ENCODE data around the gene P2RY8. TPM values are rescaled to one million over a fixed set of nuclear protein-coding genes. Genes with fewer than 3 reads are reported as not detected.
"Not testable (repeated sequence)": the region's sequence is repeated elsewhere in the genome, so short reads cannot be mapped to it uniquely, and the experiment has no call there.

Gene P2RY8
- total RNA-seq, 1 donor from 2014 or later, result not detected

DNA sequence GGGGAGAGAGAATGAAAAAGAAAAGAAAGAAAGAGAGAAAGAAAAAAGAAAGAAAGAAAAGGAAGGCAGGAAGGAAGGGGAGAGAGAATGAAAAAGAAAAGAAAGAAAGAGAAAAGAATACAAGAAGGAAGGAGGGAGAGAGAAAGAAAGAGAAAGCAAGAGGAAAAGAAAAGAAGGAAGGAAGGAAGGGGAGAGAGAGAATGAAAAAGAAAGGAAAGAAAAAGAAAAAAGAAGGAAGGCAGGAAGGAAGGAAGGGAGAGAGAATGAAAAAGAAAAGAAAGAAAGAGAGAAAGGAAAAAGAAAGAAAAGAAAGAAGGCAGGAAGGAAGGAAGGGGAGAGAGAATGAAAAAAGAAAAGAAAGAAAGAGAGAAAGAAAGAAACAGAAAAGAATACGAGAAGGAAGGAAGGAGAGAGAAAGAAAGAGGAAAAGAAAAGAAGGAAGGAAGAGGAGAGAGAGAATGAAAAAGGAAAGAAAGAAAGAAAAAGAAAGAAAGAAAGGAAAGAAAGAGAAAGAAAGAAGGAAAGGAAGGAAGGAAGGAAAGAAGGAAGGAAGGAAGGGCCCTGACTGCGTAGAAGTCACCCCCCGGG, 15.1 kb upstream of the P2RY8 start:
- H3K4me1 Mint-ChIP-seq (ENCODE audit: unreplicated experiment), result no peaks in the 10 kb centered on the region
- peaks cover 8% of the 10 kb centered on the region for H3K36me3 Mint-ChIP-seq (ENCODE audit: low read depth, unreplicated experiment)
- H3K4me3 Mint-ChIP-seq (ENCODE audit: unreplicated experiment), result no peak overlapping the region
- TF ChIP-seq, protein P1, sequence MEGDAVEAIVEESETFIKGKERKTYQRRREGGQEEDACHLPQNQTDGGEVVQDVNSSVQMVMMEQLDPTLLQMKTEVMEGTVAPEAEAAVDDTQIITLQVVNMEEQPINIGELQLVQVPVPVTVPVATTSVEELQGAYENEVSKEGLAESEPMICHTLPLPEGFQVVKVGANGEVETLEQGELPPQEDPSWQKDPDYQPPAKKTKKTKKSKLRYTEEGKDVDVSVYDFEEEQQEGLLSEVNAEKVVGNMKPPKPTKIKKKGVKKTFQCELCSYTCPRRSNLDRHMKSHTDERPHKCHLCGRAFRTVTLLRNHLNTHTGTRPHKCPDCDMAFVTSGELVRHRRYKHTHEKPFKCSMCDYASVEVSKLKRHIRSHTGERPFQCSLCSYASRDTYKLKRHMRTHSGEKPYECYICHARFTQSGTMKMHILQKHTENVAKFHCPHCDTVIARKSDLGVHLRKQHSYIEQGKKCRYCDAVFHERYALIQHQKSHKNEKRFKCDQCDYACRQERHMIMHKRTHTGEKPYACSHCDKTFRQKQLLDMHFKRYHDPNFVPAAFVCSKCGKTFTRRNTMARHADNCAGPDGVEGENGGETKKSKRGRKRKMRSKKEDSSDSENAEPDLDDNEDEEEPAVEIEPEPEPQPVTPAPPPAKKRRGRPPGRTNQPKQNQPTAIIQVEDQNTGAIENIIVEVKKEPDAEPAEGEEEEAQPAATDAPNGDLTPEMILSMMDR (IDR thresholded peaks at IDR 0.05; ENCODE audit: unreplicated experiment), result no peak
- H3K27me3 Mint-ChIP-seq (ENCODE audit: unreplicated experiment), result peaks cover 4% of the 10 kb centered on the region
- peaks cover 18% of the 10 kb centered on the region for H3K9me3 Mint-ChIP-seq (ENCODE audit: unreplicated experiment)
- no peak overlapping the region for H3K27ac Mint-ChIP-seq (ENCODE audit: unreplicated experiment)
- DNase-seq (ENCODE audit: low spot score), result no peak

DNA sequence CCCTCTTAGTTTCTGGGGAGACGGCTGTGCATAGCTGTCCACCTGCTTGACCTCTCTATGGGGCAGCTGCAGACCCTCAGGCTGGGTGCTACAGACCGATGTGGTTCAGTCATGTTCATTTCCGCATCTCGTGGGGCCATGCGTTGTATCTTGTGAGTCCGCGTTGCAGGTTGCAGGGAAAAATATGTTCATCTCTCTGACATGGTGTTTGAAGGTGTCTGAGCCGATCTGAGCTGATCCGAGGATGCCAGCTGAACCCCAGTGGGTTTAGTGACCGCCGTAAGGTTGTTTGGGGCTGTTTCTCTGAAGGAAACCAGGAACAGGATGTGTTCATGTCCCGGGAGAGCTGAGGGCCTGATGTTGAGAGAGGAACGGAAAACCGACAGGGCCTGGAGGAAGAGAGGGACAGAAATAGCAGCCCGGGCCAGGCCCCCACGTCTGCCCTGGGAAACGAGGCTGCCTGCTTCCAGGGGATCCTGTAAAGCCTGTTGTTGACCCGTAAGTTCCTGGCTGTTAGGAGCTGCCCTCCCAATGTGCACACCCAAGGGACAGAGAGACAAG, 9.8 kb upstream of the P2RY8 start:
- no peak for DNase-seq (ENCODE audit: low spot score)
- peaks cover 5% of the 10 kb centered on the region for H3K4me1 Mint-ChIP-seq (ENCODE audit: unreplicated experiment)
- H3K4me3 Mint-ChIP-seq (ENCODE audit: unreplicated experiment), result no peak overlapping the region
- H3K27me3 Mint-ChIP-seq (ENCODE audit: unreplicated experiment), result peaks cover 7% of the 10 kb centered on the region
- TF ChIP-seq, protein P1 (IDR thresholded peaks at IDR 0.05; ENCODE audit: unreplicated experiment), result no peak
- peaks cover 7% of the 10 kb centered on the region for H3K36me3 Mint-ChIP-seq (ENCODE audit: low read depth, unreplicated experiment)
- H3K27ac Mint-ChIP-seq (ENCODE audit: unreplicated experiment), result no peak overlapping the region
- H3K9me3 Mint-ChIP-seq (ENCODE audit: unreplicated experiment), result peaks cover 28% of the 10 kb centered on the region

GRCh38 chrX:1545776-1546408, 8.9 kb upstream of the P2RY8 start:
- Mint-ChIP-seq H3K27ac (ENCODE audit: unreplicated experiment) (no peak overlapping the region), H3K27me3 (ENCODE audit: unreplicated experiment) (peaks cover 7% of the 10 kb centered on the region), H3K4me1 (ENCODE audit: unreplicated experiment) (peaks cover 5% of the 10 kb centered on the region), H3K4me3 (ENCODE audit: unreplicated experiment) (no peak overlapping the region), H3K9me3 (ENCODE audit: unreplicated experiment) (peaks cover 28% of the 10 kb centered on the region), H3K36me3 (ENCODE audit: low read depth, unreplicated experiment) (peaks cover 7% of the 10 kb centered on the region)
- TF ChIP-seq, protein P1 (IDR thresholded peaks at IDR 0.05; ENCODE audit: unreplicated experiment), result no peak
- no peak for DNase-seq (ENCODE audit: low spot score)

DNA sequence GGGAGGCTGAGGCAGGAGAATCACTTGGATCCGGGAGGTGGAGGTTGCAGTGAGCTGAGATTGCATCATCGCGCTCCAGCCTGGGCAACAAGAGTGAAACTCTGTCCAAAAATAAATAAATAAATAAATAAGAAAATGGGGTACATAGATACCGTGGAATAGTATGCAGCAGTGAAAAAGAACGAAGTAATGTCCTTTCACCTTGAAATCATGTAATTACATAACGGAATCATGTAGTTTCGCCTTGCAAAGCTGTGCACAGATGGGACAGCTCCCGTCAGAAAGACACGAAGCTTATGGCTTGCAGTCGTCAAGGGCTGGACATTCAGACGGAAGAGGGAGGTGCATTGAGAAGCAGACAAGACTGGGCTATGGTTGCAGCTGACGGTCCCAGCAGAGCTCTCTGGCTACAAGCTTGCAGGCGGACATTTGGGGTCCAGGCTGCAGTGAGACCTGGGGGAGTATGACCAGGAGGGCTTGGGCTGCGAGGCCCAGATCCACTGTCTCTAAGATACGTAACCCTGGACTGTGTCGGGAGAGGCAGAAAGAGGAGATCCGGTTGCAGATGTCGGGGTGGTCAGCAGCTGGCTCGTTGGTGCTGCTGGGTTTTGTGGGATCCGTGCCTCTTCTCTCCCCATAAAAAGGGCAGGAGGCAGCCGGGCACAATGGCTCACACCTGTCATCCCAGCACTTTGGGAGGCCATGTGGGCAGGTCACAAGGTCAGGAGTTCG, 6.2 kb upstream of the P2RY8 start:
- H3K4me3 Mint-ChIP-seq (ENCODE audit: unreplicated experiment), result no peak overlapping the region
- H3K9me3 Mint-ChIP-seq (ENCODE audit: unreplicated experiment), result peaks cover 17% of the 10 kb centered on the region
- TF ChIP-seq, protein P1 (IDR thresholded peaks at IDR 0.05; ENCODE audit: unreplicated experiment), result no peak
- H3K4me1 Mint-ChIP-seq (ENCODE audit: unreplicated experiment), result peaks cover 5% of the 10 kb centered on the region
- peaks cover 7% of the 10 kb centered on the region for H3K27me3 Mint-ChIP-seq (ENCODE audit: unreplicated experiment)
- no peak overlapping the region for H3K27ac Mint-ChIP-seq (ENCODE audit: unreplicated experiment)
- H3K36me3 Mint-ChIP-seq (ENCODE audit: low read depth, unreplicated experiment), result peaks cover 7% of the 10 kb centered on the region
- no peak for DNase-seq (ENCODE audit: low spot score)

GRCh38 chrX:1539146-1539545, 2.2 kb upstream of the P2RY8 start:
- not testable (repeated sequence) for H3K36me3 Mint-ChIP-seq (ENCODE audit: low read depth, unreplicated experiment); DNase-seq (ENCODE audit: low spot score); H3K27me3 Mint-ChIP-seq (ENCODE audit: unreplicated experiment); H3K4me1 Mint-ChIP-seq (ENCODE audit: unreplicated experiment); H3K4me3 Mint-ChIP-seq (ENCODE audit: unreplicated experiment); H3K9me3 Mint-ChIP-seq (ENCODE audit: unreplicated experiment); H3K27ac Mint-ChIP-seq (ENCODE audit: unreplicated experiment)

DNA sequence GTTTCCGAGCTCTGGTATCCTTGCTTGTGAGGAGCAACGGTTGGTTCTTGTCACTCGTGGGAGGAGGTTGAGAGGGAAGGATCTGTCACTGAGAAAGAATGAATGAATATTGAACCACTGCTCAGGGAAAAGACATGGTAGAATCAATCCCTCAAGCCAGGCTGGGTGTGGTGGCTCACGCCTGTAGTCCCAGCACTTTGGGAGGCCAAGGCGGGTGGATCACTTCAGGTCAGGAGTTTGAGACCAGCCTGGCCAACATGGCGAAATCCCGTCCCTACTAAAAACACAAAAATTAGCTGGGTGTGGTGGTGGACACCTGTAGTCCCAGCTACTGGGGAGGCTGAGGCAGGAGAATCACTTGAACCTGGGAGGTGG, 718 bp upstream of the P2RY8 start:
- H3K9me3 Mint-ChIP-seq (ENCODE audit: unreplicated experiment); H3K4me1 Mint-ChIP-seq (ENCODE audit: unreplicated experiment); H3K27ac Mint-ChIP-seq (ENCODE audit: unreplicated experiment); H3K4me3 Mint-ChIP-seq (ENCODE audit: unreplicated experiment); H3K36me3 Mint-ChIP-seq (ENCODE audit: low read depth, unreplicated experiment); H3K27me3 Mint-ChIP-seq (ENCODE audit: unreplicated experiment); DNase-seq (ENCODE audit: low spot score): not testable (repeated sequence)
